Caco-2 (cell line): ENCODE measurements around the gene L3HYPDH. TPM values are rescaled to one million over a fixed set of nuclear protein-coding genes. Genes with fewer than 3 reads are reported as not detected.

ENCODE experiments used
- BruUV-seq: library from RNA; stranded (reverse); fragments of 400-500 nt; replicated peaks from 2 replicates; lab custom pipeline; 2021; lab: Mats Ljungman, UMichigan
- CTCF ChIA-PET: fragments of 300-600 bp; sonication (Branson Sonifier 250); formaldehyde crosslinking; loops from one replicate; lab custom pipeline; 2022; ENCODE audit warnings: antibody characterized with exemption; lab: Charles Lee
- POLR2A ChIA-PET: fragments of 300-600 bp; sonication (Branson Sonifier 250); formaldehyde crosslinking; loops from one replicate; lab custom pipeline; 2022; ENCODE audit warnings: antibody characterized with exemption; lab: Charles Lee
- DNase-seq, 2 experiments: peaks; one replicate each; pipeline versions ENCODE4 v3.0.0 to v3.0.0-alpha.2; 2020 to 2022
- H3K27me3 ChIP-seq: replicated peaks from 2 replicates; pipeline ENCODE4 v1.6.0; 2011; ENCODE audit warnings: low read length; ENCODE audit not compliant: control insufficient read depth, insufficient read depth
- H3K36me3 ChIP-seq: 2 replicates; pipeline ENCODE4 v1.5.1; 2011; ENCODE audit warnings: low read length; ENCODE audit not compliant: control insufficient read depth, insufficient read depth
- H3K4me1 ChIP-seq: fragments of 250-450 bp; sonication (Bioruptor Pico); 2 replicates; pipeline ENCODE4 v1.5.1; 2020; ENCODE audit warnings: mild to moderate bottlenecking
- H3K4me3 ChIP-seq: 2 replicates; pipeline ENCODE4 v1.5.1; 2011; ENCODE audit warnings: low read depth, mild to moderate bottlenecking, control low read depth, low read length
- H3K9me3 ChIP-seq: fragments of 250-450 bp; sonication (Bioruptor Pico); 2 replicates; pipeline ENCODE4 v1.5.1; 2020; ENCODE audit warnings: mild to moderate bottlenecking, moderate library complexity
- H3K27ac Mint-ChIP-seq: one replicate; pipeline ENCODE4 v1.8.0; 2022; ENCODE audit warnings: mixed read lengths; ENCODE audit not compliant: unreplicated experiment
- H3K27me3 Mint-ChIP-seq: one replicate; pipeline ENCODE4 v1.8.0; 2022; ENCODE audit warnings: mixed read lengths; ENCODE audit not compliant: insufficient read depth, unreplicated experiment
- H3K36me3 Mint-ChIP-seq: one replicate; pipeline ENCODE4 v1.8.0; 2022; ENCODE audit warnings: mild to moderate bottlenecking, mixed read lengths; ENCODE audit not compliant: insufficient read depth, unreplicated experiment
- H3K4me1 Mint-ChIP-seq: one replicate; pipeline ENCODE4 v1.8.0; 2022; ENCODE audit warnings: low read depth, mixed read lengths; ENCODE audit not compliant: unreplicated experiment
- H3K4me3 Mint-ChIP-seq: one replicate; pipeline ENCODE4 v1.8.0; 2022; ENCODE audit warnings: mild to moderate bottlenecking, moderate library complexity, mixed read lengths; ENCODE audit not compliant: unreplicated experiment
- H3K9me3 Mint-ChIP-seq: one replicate; pipeline ENCODE4 v1.8.0; 2022; ENCODE audit warnings: mixed read lengths; ENCODE audit not compliant: unreplicated experiment
- CTCF ChIP-seq, 2 experiments: fragments of 200-600 bp in 1 of 2; IDR thresholded peaks; 1 replicate in 1 of 2; 2 replicates in 1 of 2; pipeline versions ENCODE4 v1.5.1 to v1.8.0; 2011 to 2022; ENCODE audit warnings: antibody characterized with exemption in 1 of 2, control low read depth in 1 of 2, inconsistent platforms in 1 of 2, low read depth in 1 of 2, low read length in 1 of 2, mild to moderate bottlenecking in 1 of 2, moderate library complexity in 1 of 2; ENCODE audit not compliant: insufficient read depth in 1 of 2, severe bottlenecking in 1 of 2, unreplicated experiment in 1 of 2
- intact Hi-C: fragments of 100-400 bp; cut with micrococcal nuclease; formaldehyde crosslinking; loops from one replicate; pipeline ENCODE4 v1.10.0; 2022; ENCODE audit not compliant: unreplicated experiment
- total RNA-seq: library from RNA; stranded (reverse); gene quantifications from 2 replicates; pipeline ENCODE4 v1.2.3, GENCODE V29; 2022

L3HYPDH gene
- total RNA-seq, 1 experiment from 2014 or later, result 15.7 TPM

- Mint-ChIP-seq H3K4me3 (peak overlapping the region; percentile 78), H3K9me3 (no peaks in the 10 kb centered on the region), H3K27ac (no peak overlapping the region), H3K27me3 (peaks cover 4% of the 10 kb centered on the region), H3K4me1 (no peaks in the 10 kb centered on the region), H3K36me3 (no peaks in the 10 kb centered on the region)
- BruUV-seq, result no TSS peak
- H3K27me3 ChIP-seq, result no peaks in the 10 kb centered on the region
- no peak for DNase-seq
- ChIA-PET CTCF (interaction anchor here (1.0 kb wide), 1 partner anchor 20 kb away, joined by 4 read pairs; the partner anchor contains the start of genes JKAMP and L3HYPDH), POLR2A (no interaction called here)
- H3K4me3 ChIP-seq, result peak overlapping the region; percentile 66
- H3K36me3 ChIP-seq, result no peaks in the 10 kb centered on the region
- H3K4me1 ChIP-seq, result peaks cover 7% of the 10 kb centered on the region; the same call in 1 of the 2 replicates
- intact Hi-C loops, result no loop called here
- no peak for TF ChIP-seq CTCF (IDR thresholded peaks at IDR 0.05; ENCODE audit: insufficient read depth in 1 of 2, low read depth in 1 of 2, low read length in 1 of 2, severe bottlenecking in 1 of 2, unreplicated experiment in 1 of 2)
- H3K9me3 ChIP-seq, result no peaks in the 10 kb centered on the region
Observed at GRCh38 chr14:59463787-59464485, 20.3 kb downstream of the L3HYPDH start.

- Mint-ChIP-seq H3K27ac (no peak overlapping the region), H3K9me3 (no peaks in the 10 kb centered on the region), H3K4me1 (no peaks in the 10 kb centered on the region), H3K36me3 (no peaks in the 10 kb centered on the region), H3K27me3 (peaks cover 4% of the 10 kb centered on the region), H3K4me3 (no peak overlapping the region)
- Histone ChIP-seq H3K36me3 (no peaks in the 10 kb centered on the region), H3K4me3 (no peak overlapping the region), H3K9me3 (no peaks in the 10 kb centered on the region), H3K4me1 (peaks cover 7% of the 10 kb centered on the region; the same call in 1 of the 2 replicates), H3K27me3 (no peaks in the 10 kb centered on the region)
- intact Hi-C loops, result no loop called here
- TF ChIP-seq CTCF (IDR thresholded peaks at IDR 0.05; ENCODE audit: insufficient read depth in 1 of 2, low read depth in 1 of 2, low read length in 1 of 2, severe bottlenecking in 1 of 2, unreplicated experiment in 1 of 2), result no peak
- no TSS peak for BruUV-seq
- CTCF ChIA-PET, result no interaction called here
- POLR2A ChIA-PET, result no interaction called here
- no peak for DNase-seq
Observed at GRCh38 chr14:59461891-59462290, 22.3 kb downstream of the L3HYPDH start.

GRCh38 chr14:59460378-59460777 lies 23.8 kb downstream of the L3HYPDH start:
- no peaks in the 10 kb centered on the region for H3K27me3 ChIP-seq
- no TSS peak for BruUV-seq
- H3K9me3 Mint-ChIP-seq, result no peaks in the 10 kb centered on the region
- no peaks in the 10 kb centered on the region for H3K4me1 Mint-ChIP-seq
- peaks cover 7% of the 10 kb centered on the region; the same call in 1 of the 2 replicates for H3K4me1 ChIP-seq
- no peak overlapping the region for H3K27ac Mint-ChIP-seq
- no peaks in the 10 kb centered on the region for H3K36me3 Mint-ChIP-seq
- no peaks in the 10 kb centered on the region for H3K36me3 ChIP-seq
- no peak overlapping the region for H3K4me3 Mint-ChIP-seq
- intact Hi-C loops, result no loop called here
- CTCF ChIA-PET, result no interaction called here
- H3K9me3 ChIP-seq, result no peaks in the 10 kb centered on the region
- H3K4me3 ChIP-seq, result no peak overlapping the region
- no peak for TF ChIP-seq CTCF (IDR thresholded peaks at IDR 0.05; ENCODE audit: insufficient read depth in 1 of 2, low read depth in 1 of 2, low read length in 1 of 2, severe bottlenecking in 1 of 2, unreplicated experiment in 1 of 2)
- no peak for DNase-seq
- POLR2A ChIA-PET, result no interaction called here
- peaks cover 4% of the 10 kb centered on the region for H3K27me3 Mint-ChIP-seq
